Hematopoietic multipotent progenitor cell treated with erythropoietin and hydrocortisone succinate and interleukin-3 and kit ligand, for 6 days (in vitro differentiated cells): ENCODE results near the gene PC.
"Not testable (repeated sequence)": the region's sequence is repeated elsewhere in the genome, so short reads cannot be mapped to it uniquely, and the experiment has no call there.

Source experiments
- DNase-seq: peaks from one replicate; pipeline ENCODE4 v3.0.0-alpha.2; 2015

The PC gene

DNA sequence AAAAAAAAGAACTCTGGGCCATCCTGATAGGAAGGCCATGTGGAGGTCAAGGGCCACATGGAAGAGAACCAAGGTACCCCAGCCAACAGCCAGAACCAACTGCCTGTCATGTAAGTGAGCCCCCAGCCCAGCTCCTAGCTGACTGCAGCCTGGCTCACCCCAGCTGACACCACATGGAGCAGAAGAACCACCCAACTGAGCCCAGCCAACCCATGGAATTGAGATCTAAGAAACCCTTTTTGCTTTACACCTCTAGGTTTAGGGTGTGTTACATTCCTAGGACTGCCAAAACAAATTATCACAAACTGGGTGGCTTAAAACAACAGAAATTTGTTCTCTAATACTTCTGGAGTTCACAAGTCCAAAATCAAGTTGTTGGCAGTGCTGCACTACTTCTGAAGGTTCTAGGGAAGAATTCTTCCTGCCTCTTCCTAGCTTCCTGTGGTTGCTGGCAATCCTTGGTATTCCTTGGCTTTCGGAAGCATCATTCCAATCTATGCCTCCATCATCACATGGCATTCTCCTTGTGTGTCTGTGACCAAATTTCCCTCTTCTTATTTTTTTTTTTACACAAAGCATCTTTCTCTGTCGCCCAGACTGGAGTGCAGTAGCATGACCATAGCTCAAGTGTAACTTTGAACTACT is 21.3 kb upstream of the PC start:
- DNase-seq: no peak

DNA sequence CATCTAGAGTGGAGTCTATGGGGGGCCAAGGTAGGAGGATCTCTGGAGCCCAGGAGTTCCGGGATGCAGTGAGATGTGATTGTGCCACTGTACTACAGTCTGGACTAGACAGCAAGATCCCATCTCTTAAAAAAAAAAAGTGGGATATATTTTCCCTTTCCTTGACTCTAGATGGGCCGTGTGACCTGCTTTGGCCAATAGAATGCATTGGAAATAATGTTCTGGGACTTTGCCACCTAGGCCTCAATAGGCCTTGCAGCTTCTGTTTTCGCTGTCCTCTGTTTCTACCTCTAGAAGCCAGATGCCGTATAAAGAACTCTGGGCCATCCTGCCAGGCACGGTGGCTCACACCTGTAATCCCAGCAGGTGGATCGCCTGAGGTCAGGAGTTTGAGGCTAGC is 20.5 kb upstream of the PC start:
- DNase-seq: no peak

DNA sequence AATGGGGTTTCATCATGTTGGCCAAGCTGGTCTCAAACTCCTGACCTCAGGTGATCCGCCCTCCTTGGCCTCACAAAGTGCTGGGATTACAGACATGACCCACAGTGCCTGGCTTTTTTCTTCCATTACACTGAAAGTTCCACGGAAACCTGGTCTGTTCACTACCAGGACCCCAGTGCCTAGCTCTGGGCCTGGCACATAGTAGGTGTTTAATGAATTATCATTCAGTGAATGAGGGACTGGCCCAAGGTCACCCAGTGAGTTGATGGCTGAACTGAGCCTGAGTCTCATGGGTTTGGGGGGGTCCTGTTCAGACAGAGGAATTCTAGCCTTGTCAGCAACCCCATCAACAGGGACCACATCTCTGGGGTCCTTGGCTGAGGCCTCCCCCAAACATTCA is 20.0 kb upstream of the PC start:
- no peak for DNase-seq

GRCh38 chr11:66976925-66977324 is 18.7 kb upstream of the PC start:
- no peak for DNase-seq

GRCh38 chr11:66976028-66976467 is 17.9 kb upstream of the PC start:
- DNase-seq: no peak

DNA sequence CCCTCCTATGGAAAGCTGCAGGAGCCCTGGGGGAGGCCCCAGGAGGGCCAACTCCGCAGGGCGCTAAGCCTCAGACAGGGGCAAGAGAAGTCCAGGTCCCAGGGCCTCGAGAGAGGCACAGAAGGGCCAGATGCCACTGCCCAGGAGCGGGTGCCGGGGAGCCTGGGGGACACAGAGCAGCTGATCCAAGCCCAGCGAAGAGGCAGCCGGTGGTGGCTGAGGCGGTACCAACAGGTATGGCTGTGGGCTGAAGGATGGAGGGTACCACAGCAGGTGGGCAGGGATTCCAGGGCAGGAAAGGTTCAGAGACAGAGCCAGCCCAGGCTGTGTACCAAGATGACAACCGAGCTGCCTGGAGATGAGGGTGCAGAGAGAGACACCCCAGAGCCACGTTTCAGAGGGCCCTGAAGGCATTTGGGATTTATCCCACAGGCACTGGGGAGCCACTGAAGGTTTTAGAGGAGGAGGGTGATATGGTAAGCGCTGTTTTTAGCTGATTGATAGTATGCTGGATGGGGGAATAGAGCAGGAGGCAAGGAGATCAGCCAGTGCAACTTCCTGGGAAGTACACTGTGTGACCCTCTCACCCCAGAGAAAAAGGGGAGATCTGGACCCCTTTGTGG is 17.3 kb upstream of the PC start:
- DNase-seq: no peak

- DNase-seq: no peak
Measured at GRCh38 chr11:66974724-66975404, 16.7 kb upstream of the PC start, which contains the start of gene C11orf86. TSS of gene C11orf86 (plus strand) at chr11:66975304. CDS start at chr11:66975363, 59 bp downstream.

- DNase-seq: no peak
Measured at GRCh38 chr11:66973956-66974580, 15.9 kb upstream of the PC start.

DNA sequence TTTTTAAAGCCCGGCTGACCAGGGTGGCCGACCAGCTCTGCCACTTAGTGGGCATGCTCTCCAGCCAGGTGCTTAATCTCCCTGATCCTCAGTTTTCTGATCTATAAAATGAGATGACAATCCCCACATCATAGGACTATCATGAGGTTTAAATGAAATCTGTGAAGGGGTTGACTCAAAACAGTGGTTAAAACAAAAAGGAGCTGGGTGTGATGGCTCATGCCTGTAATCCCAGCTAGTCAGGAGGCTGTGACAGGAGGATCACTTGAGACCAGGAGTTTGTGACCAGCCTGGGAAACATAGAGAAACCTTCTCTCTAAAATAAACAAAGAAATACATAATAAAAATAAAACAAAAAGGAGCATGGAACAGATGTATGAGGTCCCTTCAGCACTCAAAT is 13.3 kb upstream of the PC start:
- DNase-seq: no peak

- DNase-seq: no peak
Measured at GRCh38 chr11:66970807-66971442, 12.7 kb upstream of the PC start.

- DNase-seq: no peak
Measured at GRCh38 chr11:66970371-66970806, 12.2 kb upstream of the PC start.

DNA sequence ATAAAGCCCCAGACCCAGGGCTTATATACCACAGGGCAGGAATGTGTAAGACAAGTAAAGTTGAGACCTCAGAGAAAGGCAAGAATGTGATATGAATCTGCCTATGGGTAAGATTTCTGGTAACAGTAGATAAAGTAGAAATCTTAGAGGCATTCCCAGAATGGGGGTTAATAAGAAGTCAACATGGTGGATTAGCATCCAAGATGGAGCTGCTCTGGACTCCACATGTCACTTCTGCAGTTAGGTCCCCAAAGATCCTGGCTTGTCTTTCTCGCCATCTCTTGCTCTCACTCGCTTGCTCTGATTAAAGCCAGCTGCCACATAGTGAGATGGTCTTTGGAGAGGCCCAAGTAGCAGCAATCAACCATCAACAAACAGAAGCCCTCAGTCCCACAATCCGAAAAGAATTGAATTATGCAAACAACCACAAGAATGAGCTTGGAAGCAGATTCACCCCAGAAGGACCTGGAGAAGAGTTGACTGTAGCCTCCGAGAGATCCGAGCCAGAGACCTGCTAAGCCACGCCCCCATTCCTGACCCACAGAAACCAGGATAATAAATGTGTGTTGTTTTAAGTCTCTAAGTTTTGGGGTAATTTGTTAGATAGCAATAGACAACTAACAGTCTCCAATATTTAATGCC is 11.5 kb upstream of the PC start:
- no peak for DNase-seq

DNA sequence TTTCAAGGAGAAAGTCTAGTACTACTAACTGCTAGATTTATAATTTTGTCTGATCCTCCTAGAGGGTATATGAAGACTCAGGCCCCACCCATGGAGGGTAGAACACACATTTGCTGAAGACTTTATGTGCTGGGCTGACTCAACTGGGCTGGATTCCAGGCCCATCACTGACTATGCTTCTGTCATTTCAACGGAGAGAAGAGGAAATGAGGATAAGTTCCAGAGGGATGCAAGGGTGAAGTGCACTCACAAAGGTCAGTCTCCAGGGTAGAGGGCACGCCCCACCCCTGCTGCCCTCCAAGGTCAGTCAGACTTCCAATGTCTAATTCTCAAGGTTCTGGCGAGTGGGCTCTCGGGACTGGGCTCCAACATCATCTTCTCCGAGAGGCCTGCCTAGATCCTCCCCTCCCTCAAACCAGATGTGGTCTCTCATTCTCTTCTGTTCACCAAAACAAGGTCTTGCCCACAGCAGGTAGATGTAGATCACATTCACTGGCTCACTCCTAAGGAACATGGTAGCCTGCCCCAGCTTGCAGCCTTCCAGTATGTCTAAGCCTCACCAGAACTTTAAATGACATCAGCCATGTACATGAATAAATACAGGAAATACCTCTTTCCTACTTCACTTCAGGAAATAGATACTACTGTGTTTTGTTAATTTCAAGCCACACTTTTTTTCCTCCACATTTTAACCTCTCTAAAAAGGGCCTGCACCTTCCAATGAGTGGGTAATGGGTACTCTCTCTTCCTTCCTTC is 9.7 kb upstream of the PC start:
- no peak for DNase-seq

- DNase-seq: no peak
Measured at GRCh38 chr11:66966351-66966750, 8.2 kb upstream of the PC start.

GRCh38 chr11:66964495-66964894 is 6.3 kb upstream of the PC start:
- no peak for DNase-seq

DNA sequence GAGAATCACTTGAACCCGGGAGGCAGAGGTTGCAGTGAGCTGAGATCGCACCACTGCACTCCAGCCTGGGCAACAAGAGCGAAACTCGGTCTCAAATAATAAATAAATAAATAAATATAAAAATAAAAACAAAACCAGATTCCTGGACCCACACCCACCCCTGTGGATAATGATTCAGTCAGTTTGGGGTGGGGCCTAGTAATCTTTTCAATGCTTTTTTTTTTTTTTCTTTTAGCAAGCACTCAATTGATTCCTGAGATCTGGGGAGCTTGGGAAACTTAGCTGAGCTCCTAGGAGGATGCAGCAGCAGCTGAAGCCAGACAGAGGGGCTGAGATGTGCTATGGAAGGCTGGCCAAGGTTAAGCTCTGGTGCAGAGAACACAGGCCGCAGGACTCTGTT is 4.6 kb upstream of the PC start:
- DNase-seq: no peak

GRCh38 chr11:66962247-66962646 is 4.1 kb upstream of the PC start:
- DNase-seq: no peak

DNA sequence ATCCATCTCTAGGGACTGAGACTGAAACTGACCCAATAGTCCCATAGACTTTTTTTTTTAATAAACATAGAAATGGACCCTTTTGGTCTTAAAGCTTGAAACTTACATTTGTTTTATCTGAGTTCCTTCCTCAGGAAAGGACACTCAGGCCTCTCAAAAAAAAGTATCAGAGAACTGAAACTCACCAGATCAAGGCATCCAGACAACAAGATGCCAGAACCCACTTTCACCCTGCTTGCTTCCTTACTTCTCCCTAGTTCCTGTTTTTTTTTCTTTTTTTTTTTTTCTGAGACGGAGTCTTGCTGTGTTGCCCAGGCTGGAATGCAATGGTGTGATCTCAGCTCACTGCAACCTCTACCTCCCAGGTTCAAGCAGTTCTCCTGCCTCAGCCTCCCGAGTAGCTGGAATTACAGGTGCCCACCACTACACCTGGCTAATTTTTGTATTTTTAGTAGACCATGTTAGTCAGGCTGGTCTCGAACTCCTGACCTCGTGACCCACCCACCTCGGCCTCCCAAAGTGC is 3.6 kb upstream of the PC start:
- not testable (repeated sequence) for DNase-seq

DNA sequence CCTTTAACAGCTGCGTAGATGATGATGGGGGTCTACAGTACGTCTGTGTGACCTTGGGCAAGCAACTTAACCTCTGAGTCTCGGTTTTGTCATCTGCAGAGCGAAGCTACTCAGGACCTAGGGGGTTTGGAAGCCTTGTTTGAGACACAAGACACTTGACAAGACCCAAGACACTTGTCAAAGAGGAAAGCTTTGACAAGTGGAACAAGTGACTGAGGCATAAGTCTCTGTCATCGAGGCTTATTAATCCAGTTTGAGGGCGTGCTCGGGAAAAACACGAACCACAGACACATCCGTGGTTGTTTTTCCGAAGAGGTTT is 732 bp upstream of the PC start:
- DNase-seq: no peak

DNA sequence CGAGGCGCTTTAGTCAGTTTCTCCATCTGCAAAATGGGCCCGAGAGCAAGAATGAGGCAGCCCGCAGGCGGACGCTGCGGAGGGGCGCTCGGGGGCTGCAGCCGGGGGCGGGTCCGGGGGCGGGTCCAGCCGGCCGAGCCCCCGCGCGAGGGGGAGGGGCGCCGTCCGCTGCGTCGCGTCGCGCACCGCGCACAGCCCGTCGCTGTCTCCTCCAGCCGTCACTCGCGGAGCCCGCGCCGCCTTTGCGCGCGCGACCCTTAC is 282 bp downstream of the PC start:
- no peak for DNase-seq

- DNase-seq: peak; percentile 23
Measured at GRCh38 chr11:66956689-66957290, 1.4 kb downstream of the PC start.
